GM08714 (cell line): ENCODE results near the gene CREG2.
"Not testable (repeated sequence)": the region's sequence is repeated elsewhere in the genome, so short reads cannot be mapped to it uniquely, and the experiment has no call there.

Source experiments
- H3K4me3 ChIP-seq: fragments of 200-500 bp; sonication (Bioruptor generic); 2 replicates; pipeline ENCODE4 v1.5.1; 2014; ENCODE audit warnings: mild to moderate bottlenecking, low read length, inconsistent platforms
- ZNF274 ChIP-seq: IDR thresholded peaks from 2 replicates; pipeline ENCODE4 v1.6.1; 2012; ENCODE audit warnings: mild to moderate bottlenecking, low read depth, low read length

The CREG2 gene

GRCh38 chr2:101332885-101333766 lies 54.2 kb downstream of the CREG2 start:
- H3K4me3 ChIP-seq = no peak overlapping the region
- no peak for TF ChIP-seq ZNF274

- no peak overlapping the region for H3K4me3 ChIP-seq
- TF ChIP-seq ZNF274 = no peak
Observed at GRCh38 chr2:101331202-101331601, 56.1 kb downstream of the CREG2 start.

DNA sequence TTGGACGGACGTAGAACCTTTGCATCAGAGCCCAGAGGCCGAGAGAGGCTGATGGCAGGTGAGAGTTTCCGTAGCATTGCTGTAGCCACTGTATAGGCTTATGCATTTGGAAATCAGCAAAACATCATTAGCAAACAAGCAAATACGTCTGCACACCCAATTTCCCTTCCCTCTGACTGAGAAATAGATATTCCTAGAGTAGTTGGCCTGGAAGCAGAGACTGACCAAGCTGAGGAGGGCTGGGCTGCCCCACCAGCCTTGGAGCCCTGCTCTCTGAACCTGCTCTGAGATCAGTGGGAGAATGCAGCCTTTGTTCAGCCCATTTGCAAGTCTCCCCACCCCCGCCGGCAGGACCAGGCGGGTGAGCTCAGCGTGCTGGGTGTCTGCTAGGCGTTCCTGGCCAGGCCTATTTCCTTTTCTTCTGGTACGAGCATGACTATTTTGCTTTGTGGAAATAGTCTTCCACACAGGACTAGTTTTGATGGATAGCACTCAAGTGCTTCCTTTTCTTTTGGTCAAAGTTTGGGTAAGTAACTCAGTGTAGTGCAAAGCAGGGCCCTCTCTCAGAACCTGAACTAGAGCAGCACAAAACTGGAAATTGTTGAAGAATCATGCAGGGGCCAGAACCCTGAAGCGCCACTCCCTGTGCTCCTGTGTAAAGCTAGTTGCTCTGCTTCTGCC lies 56.9 kb downstream of the CREG2 start:
- no peak overlapping the region for H3K4me3 ChIP-seq
- TF ChIP-seq ZNF274 = no peak

DNA sequence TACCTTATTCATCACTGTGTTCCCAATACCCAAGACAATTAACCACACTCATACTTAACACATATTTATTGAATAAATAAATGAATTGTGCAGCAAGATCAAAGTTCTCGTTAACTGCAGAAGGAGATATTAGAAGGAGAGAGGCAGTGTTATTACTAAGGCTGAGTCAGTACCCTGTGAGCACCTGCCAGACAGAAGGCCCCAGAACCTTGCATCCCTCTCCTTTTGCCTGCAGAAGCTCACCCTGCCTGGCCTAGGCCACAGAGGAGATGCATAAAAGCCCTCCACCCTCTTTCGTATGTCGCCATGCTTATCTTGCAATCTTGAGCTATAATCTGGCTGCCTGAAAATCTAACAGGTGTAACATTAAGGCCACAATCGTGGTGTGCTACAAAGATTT lies 58.3 kb downstream of the CREG2 start:
- no peak for TF ChIP-seq ZNF274

GRCh38 chr2:101328474-101329007 lies 58.8 kb downstream of the CREG2 start:
- TF ChIP-seq ZNF274 = no peak
- H3K4me3 ChIP-seq = no peak overlapping the region

More for the DNA sequence above, 58.3 kb downstream of the CREG2 start:
- H3K4me3 ChIP-seq = no peak overlapping the region

DNA sequence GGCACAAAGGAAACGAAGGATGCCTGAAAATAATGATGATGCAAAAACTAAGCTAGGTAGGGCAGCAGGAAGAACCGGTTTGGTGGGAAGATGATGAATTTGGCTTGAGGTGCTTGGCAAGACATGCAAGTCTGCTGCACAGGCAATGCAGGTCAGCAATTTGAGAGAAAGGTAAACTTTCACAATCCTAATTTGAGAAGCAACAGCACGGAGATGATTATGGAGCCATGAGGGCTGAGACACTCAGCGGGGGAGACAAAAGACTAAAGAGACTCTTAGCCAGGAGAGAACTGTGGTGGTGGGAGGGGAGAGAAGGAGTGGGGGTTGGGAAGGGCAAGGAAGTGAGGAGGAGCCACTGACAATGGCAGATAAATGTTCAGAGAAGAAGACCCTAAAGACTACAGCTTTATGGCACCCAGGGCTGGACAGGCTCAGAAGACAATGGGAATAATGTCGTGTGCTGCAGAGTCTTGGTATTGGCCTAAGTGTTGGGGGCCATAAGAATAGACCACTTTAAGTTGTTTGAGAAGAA lies 59.4 kb downstream of the CREG2 start:
- no peak for TF ChIP-seq ZNF274
- H3K4me3 ChIP-seq = no peak overlapping the region

DNA sequence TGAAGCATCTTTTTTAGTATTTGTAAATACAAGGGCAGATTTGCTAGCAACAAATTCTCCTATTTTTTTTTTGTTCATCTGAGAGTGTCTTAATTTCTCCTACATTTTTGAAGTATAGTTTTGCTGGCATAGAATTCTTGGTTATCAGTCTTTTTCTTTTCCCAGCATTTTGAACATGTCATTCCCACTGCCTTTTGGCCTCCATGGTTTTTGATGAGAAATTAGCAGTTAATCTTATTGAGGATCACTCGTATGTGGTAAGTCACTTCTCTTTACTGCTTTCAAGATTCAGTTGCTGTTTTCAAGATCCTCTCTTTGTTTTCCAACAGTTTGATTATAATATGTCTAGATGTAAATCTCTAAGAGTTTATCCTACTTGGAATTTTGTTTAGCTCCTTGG lies 61.9 kb downstream of the CREG2 start:
- no peak overlapping the region for H3K4me3 ChIP-seq
- TF ChIP-seq ZNF274 = no peak

GRCh38 chr2:101316568-101316967 lies 70.7 kb downstream of the CREG2 start:
- not testable (repeated sequence) for H3K4me3 ChIP-seq

GRCh38 chr2:101311696-101312017 lies 75.6 kb downstream of the CREG2 start:
- no peak overlapping the region for H3K4me3 ChIP-seq
- no peak for TF ChIP-seq ZNF274

- no peak for TF ChIP-seq ZNF274
- no peak overlapping the region for H3K4me3 ChIP-seq
Observed at GRCh38 chr2:101310834-101311695, 76.2 kb downstream of the CREG2 start.

- no peak overlapping the region for H3K4me3 ChIP-seq
- TF ChIP-seq ZNF274 = no peak
Observed at GRCh38 chr2:101310090-101310833, 77.0 kb downstream of the CREG2 start.

DNA sequence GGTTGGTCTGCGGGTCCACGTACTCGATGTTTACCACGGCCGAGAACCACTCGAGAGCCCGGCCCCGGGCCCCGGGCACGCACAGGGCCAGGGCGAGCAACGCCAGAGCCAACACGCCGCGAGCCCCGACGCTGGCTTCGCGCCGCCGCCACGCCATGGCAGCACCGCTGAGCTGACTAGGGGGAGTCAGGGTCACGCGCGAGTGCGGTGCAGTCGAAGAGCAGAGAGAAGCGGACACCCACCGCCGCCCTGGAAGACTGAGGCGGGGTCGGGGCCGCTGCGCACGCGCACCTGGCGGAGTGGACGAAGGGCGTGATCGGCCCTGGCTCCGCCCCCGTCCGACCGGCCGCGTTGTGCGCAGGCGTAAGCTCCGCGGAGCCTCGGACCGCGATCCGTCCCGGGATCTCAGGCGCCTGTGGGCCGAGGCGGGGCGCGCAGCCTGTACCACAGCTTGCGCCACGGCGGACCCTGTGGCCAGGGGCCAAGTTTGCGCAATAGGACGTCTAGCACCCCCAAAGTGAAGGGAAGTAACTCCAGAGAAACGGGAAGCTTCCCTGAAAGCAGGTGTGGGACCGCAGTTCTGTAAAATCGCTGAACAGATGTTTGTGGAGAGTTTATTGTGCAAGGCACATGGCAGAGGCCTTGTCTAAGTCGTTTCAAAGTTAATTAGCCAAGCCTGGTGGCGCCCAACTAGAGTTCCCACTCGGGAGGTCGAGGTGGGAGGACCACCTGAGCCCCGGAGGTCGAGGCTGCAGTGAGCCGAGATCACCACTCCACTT lies 78.7 kb downstream of the CREG2 start, which contains the start of gene RNF149:
Gene RNF149 (minus strand): TSS at position 270 of the 779 bp plus-strand sequence. CDS start 113 bp downstream, at position 157.
- TF ChIP-seq ZNF274 = no peak
- peak within 1 kb of the TSS; percentile 90 for H3K4me3 ChIP-seq
